Endodermal cell (in vitro differentiated cells): Measurements from ENCODE around the gene EPM2A. TPM values are rescaled to one million over a fixed set of nuclear protein-coding genes. Genes with fewer than 3 reads are reported as not detected.

ENCODE experiments used
- DNase-seq: peaks from one replicate; pipeline ENCODE4 v3.0.0-alpha.2; 2017
- H3K27ac ChIP-seq: 2 replicates; pipeline ENCODE4 v1.5.1; 2013; ENCODE audit warnings: mild to moderate bottlenecking, low read depth, low read length, moderate library complexity
- H3K27me3 ChIP-seq: 2 replicates; pipeline ENCODE4 v1.6.1; 2013; ENCODE audit warnings: mild to moderate bottlenecking, low read length, moderate library complexity; ENCODE audit not compliant: insufficient read depth, control insufficient read depth, poor library complexity, severe bottlenecking
- H3K36me3 ChIP-seq: 2 replicates; pipeline ENCODE4 v1.7.0; 2013; ENCODE audit warnings: mild to moderate bottlenecking, low read length, moderate library complexity; ENCODE audit not compliant: control insufficient read depth, insufficient read depth
- H3K4me1 ChIP-seq: one replicate; pipeline ENCODE4 v1.7.0; 2013; ENCODE audit warnings: low read length; ENCODE audit not compliant: control insufficient read depth, insufficient read depth
- H3K4me3 ChIP-seq: 2 replicates; pipeline ENCODE4 v1.5.1; 2013; ENCODE audit warnings: mild to moderate bottlenecking, low read length, moderate library complexity
- H3K9ac ChIP-seq: 2 replicates; pipeline ENCODE4 v1.6.1; 2013; ENCODE audit warnings: mild to moderate bottlenecking, low read length, moderate library complexity; ENCODE audit not compliant: poor library complexity, severe bottlenecking; ENCODE audit errors: extremely low read depth
- H3K9me3 ChIP-seq: 2 replicates; pipeline ENCODE4 v1.6.1; 2013; ENCODE audit warnings: mild to moderate bottlenecking, low read length, moderate library complexity; ENCODE audit not compliant: control insufficient read depth
- H3K27ac Mint-ChIP-seq: 2 replicates; pipeline ENCODE4 v1.8.0; 2020; ENCODE audit warnings: mixed read lengths
- H3K27me3 Mint-ChIP-seq: 2 replicates; pipeline ENCODE4 v1.8.0; 2021; ENCODE audit warnings: mild to moderate bottlenecking, mixed read lengths; ENCODE audit not compliant: insufficient read depth
- H3K36me3 Mint-ChIP-seq: 2 replicates; pipeline ENCODE4 v1.8.0; 2020; ENCODE audit warnings: low read depth, mixed read lengths
- H3K4me1 Mint-ChIP-seq: 2 replicates; pipeline ENCODE4 v1.8.0; 2020; ENCODE audit warnings: mixed read lengths
- H3K4me3 Mint-ChIP-seq: 2 replicates; pipeline ENCODE4 v1.8.0; 2020; ENCODE audit warnings: mild to moderate bottlenecking, moderate library complexity, mixed read lengths
- H3K9me3 Mint-ChIP-seq: 2 replicates; pipeline ENCODE4 v1.8.0; 2020; ENCODE audit warnings: mild to moderate bottlenecking, mixed read lengths
- WGBS, 2 experiments: methylation state at CpG; one replicate each; pipeline versions ENCODE4 v1.1.5 to v1.1.7; 2013; ENCODE audit warnings: missing lambda C conversion rate in 2 of 2, mixed read lengths in 1 of 2; ENCODE audit not compliant: insufficient coverage in 1 of 2, insufficient read length in 1 of 2; 5-methylcytosine and 5-hydroxymethylcytosine counted together
- total RNA-seq, 2 donors: library from RNA; stranded (reverse); fragmentation: NEBNext Ultra II Directional in 1 of 2; extraction: Animal tissue kit (Norgen Biotek cat#: 25700) in 1 of 2; gene quantifications; 2 replicates in 1 of 2; 3 replicates in 1 of 2; pipeline ENCODE4 v1.2.1, GENCODE V29; 2021
- TF ChIP-seq, protein P1 (sequence below): fragments of 200-600 bp; sonication (generic); conservative IDR thresholded peaks from 2 replicates; pipeline ENCODE4 v1.5.0; 2021; ENCODE audit warnings: antibody characterized with exemption, mild to moderate bottlenecking

The EPM2A gene
- total RNA-seq, 2 donors from 2014 or later = 5.1 to 7.2 TPM

DNA sequence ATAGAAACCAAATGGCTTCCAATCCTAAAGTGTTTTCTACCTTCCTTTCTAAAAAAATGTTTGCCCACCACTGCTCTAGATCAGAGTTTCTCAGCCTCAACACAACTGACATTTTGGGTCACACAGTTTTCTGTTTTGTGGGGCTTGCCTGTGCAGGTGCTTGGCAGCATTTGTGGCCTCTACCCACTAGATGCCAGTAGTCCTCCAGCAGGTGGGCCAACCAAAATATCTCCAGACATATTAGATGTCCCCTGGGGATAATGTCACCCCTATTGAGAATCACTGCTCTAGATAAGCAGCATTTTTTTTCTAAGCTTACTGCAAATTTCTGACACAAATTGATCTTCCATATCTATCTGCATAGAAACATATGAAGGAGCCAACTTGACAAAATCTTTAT is 26.3 kb upstream of the EPM2A start:
- H3K9me3 Mint-ChIP-seq = peaks cover 3% of the 10 kb centered on the region
- Histone ChIP-seq H3K4me3 (no peak overlapping the region), H3K4me1 (no peaks in the 10 kb centered on the region), H3K27me3 (no peaks in the 10 kb centered on the region), H3K36me3 (no peaks in the 10 kb centered on the region), H3K27ac (no peak overlapping the region), H3K9ac (no peak overlapping the region), H3K9me3 (no peaks in the 10 kb centered on the region)
- H3K4me3 Mint-ChIP-seq = no peak overlapping the region
- H3K4me1 Mint-ChIP-seq = no peaks in the 10 kb centered on the region
- H3K27me3 Mint-ChIP-seq = no peaks in the 10 kb centered on the region
- TF ChIP-seq, protein P1, sequence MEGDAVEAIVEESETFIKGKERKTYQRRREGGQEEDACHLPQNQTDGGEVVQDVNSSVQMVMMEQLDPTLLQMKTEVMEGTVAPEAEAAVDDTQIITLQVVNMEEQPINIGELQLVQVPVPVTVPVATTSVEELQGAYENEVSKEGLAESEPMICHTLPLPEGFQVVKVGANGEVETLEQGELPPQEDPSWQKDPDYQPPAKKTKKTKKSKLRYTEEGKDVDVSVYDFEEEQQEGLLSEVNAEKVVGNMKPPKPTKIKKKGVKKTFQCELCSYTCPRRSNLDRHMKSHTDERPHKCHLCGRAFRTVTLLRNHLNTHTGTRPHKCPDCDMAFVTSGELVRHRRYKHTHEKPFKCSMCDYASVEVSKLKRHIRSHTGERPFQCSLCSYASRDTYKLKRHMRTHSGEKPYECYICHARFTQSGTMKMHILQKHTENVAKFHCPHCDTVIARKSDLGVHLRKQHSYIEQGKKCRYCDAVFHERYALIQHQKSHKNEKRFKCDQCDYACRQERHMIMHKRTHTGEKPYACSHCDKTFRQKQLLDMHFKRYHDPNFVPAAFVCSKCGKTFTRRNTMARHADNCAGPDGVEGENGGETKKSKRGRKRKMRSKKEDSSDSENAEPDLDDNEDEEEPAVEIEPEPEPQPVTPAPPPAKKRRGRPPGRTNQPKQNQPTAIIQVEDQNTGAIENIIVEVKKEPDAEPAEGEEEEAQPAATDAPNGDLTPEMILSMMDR = peak; percentile 15
- no peaks in the 10 kb centered on the region for H3K36me3 Mint-ChIP-seq
- no peak overlapping the region for H3K27ac Mint-ChIP-seq
- no peak for DNase-seq

DNA sequence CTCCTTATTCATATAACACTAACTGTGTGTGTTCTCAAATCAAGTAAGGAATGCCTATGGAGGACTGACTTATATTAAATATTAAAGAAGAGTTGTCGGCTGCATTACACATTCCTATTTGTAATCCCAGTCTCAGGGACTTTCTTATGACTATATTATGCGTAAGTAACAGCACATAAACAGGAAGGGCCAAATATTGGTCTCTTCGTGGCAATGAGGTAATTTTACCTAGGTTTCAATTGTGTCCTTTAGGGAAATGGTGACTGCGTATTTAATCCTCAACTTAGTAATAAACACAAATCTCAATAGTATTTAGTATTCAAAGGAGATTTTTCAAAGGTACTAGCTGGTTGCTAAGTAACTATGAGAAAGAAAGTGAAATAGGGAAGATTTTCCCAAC is 22.8 kb upstream of the EPM2A start:
- WGBS, 2 experiments = 71 to 97% methylated on average over 1 to 3 of the region's 4 CpGs
- Histone ChIP-seq H3K4me3 (no peak overlapping the region), H3K4me1 (no peaks in the 10 kb centered on the region), H3K27ac (no peak overlapping the region), H3K27me3 (no peaks in the 10 kb centered on the region), H3K9me3 (no peaks in the 10 kb centered on the region), H3K36me3 (no peaks in the 10 kb centered on the region), H3K9ac (no peak overlapping the region)
- no peaks in the 10 kb centered on the region for H3K36me3 Mint-ChIP-seq
- H3K9me3 Mint-ChIP-seq = no peaks in the 10 kb centered on the region
- no peaks in the 10 kb centered on the region for H3K27me3 Mint-ChIP-seq
- no peak for DNase-seq
- TF ChIP-seq, protein P1 = no peak
- H3K4me3 Mint-ChIP-seq = no peak overlapping the region
- no peaks in the 10 kb centered on the region for H3K4me1 Mint-ChIP-seq
- H3K27ac Mint-ChIP-seq = no peak overlapping the region

- no peaks in the 10 kb centered on the region for H3K36me3 Mint-ChIP-seq
- H3K9me3 ChIP-seq = no peaks in the 10 kb centered on the region
- 100% methylated on average over 1 of the region's 1 CpG; no CpG with 5 or more reads in 1 of the 2 experiments for WGBS, 2 experiments
- no peaks in the 10 kb centered on the region for H3K4me1 Mint-ChIP-seq
- no peaks in the 10 kb centered on the region for H3K4me1 ChIP-seq
- no peaks in the 10 kb centered on the region for H3K9me3 Mint-ChIP-seq
- TF ChIP-seq, protein P1 = no peak
- no peaks in the 10 kb centered on the region for H3K36me3 ChIP-seq
- no peaks in the 10 kb centered on the region for H3K27me3 ChIP-seq
- no peak overlapping the region for H3K4me3 ChIP-seq
- H3K27ac Mint-ChIP-seq = no peak overlapping the region
- no peak overlapping the region for H3K9ac ChIP-seq
- no peak for DNase-seq
- no peaks in the 10 kb centered on the region for H3K27me3 Mint-ChIP-seq
- no peak overlapping the region for H3K4me3 Mint-ChIP-seq
- no peak overlapping the region for H3K27ac ChIP-seq
Measured at GRCh38 chr6:145756170-145756662, 20.9 kb upstream of the EPM2A start.
